Mesothelial cell of epicardium (in vitro differentiated cells): Measurements from ENCODE around the gene GGACT. TPM values are rescaled to one million over a fixed set of nuclear protein-coding genes. Genes with fewer than 3 reads are reported as not detected.

ENCODE experiments used
- DNase-seq, 2 experiments: peaks; one replicate each; pipeline ENCODE4 v3.0.0; 2021; ENCODE audit warnings: low spot score in 2 of 2; ENCODE audit not compliant: unreplicated experiment in 2 of 2
- H3K27ac Mint-ChIP-seq: 2 replicates; pipeline ENCODE4 v1.8.0; 2021; ENCODE audit warnings: mixed read lengths
- H3K27me3 Mint-ChIP-seq: 2 replicates; pipeline ENCODE4 v1.8.0; 2021; ENCODE audit warnings: low read depth, mixed read lengths
- H3K36me3 Mint-ChIP-seq: 2 replicates; pipeline ENCODE4 v1.8.0; 2021; ENCODE audit warnings: mixed read lengths
- H3K4me1 Mint-ChIP-seq: 2 replicates; pipeline ENCODE4 v1.8.0; 2021; ENCODE audit warnings: mixed read lengths
- H3K4me3 Mint-ChIP-seq: 2 replicates; pipeline ENCODE4 v1.8.0; 2021; ENCODE audit warnings: mild to moderate bottlenecking, moderate library complexity, mixed read lengths
- H3K9me3 Mint-ChIP-seq: 2 replicates; pipeline ENCODE4 v1.8.0; 2021; ENCODE audit warnings: mixed read lengths
- CTCF ChIP-seq: fragments of 200-600 bp; sonication (generic); IDR thresholded peaks from one replicate; pipeline ENCODE4 v1.5.0; 2021; ENCODE audit warnings: antibody characterized with exemption; ENCODE audit not compliant: unreplicated experiment
- total RNA-seq: library from RNA; stranded (reverse); gene quantifications from 3 replicates; pipeline ENCODE4 v1.2.1, GENCODE V29; 2021

Gene GGACT
- total RNA-seq, 1 donor from 2014 or later = 6.6 TPM

- Mint-ChIP-seq H3K27ac (no peak overlapping the region), H3K4me1 (peaks cover 8% of the 10 kb centered on the region), H3K36me3 (peaks cover 5% of the 10 kb centered on the region), H3K4me3 (no peak overlapping the region), H3K27me3 (no peaks in the 10 kb centered on the region), H3K9me3 (no peaks in the 10 kb centered on the region)
- no peak for DNase-seq
- TF ChIP-seq CTCF = no peak
These were observed 11.9 kb upstream of the GGACT start for GRCh38 chr13:100600461-100600860.

GRCh38 chr13:100597253-100597652 is 8.7 kb upstream of the GGACT start:
- DNase-seq = no peak
- no peaks in the 10 kb centered on the region for H3K4me1 Mint-ChIP-seq

GRCh38 chr13:100596516-100596915 is 7.9 kb upstream of the GGACT start:
- no peak overlapping the region for H3K27ac Mint-ChIP-seq
- no peak for DNase-seq
- H3K36me3 Mint-ChIP-seq = no peaks in the 10 kb centered on the region
- H3K4me1 Mint-ChIP-seq = no peaks in the 10 kb centered on the region
- H3K27me3 Mint-ChIP-seq = no peaks in the 10 kb centered on the region
- H3K4me3 Mint-ChIP-seq = no peak overlapping the region
- no peaks in the 10 kb centered on the region for H3K9me3 Mint-ChIP-seq
- no peak for TF ChIP-seq CTCF

More at GRCh38 chr13:100597253-100597652, 8.7 kb upstream of the GGACT start:
- Mint-ChIP-seq H3K36me3 (no peaks in the 10 kb centered on the region), H3K4me3 (no peak overlapping the region), H3K9me3 (no peaks in the 10 kb centered on the region), H3K27me3 (no peaks in the 10 kb centered on the region), H3K27ac (no peak overlapping the region)
- no peak for TF ChIP-seq CTCF

- no peak for TF ChIP-seq CTCF
- DNase-seq = no peak
- no peaks in the 10 kb centered on the region for H3K4me1 Mint-ChIP-seq
- no peaks in the 10 kb centered on the region for H3K36me3 Mint-ChIP-seq
- no peaks in the 10 kb centered on the region for H3K27me3 Mint-ChIP-seq
- H3K9me3 Mint-ChIP-seq = no peaks in the 10 kb centered on the region
- no peak overlapping the region for H3K4me3 Mint-ChIP-seq
- no peak overlapping the region for H3K27ac Mint-ChIP-seq
These were observed 6.1 kb upstream of the GGACT start for GRCh38 chr13:100594731-100595130.

- Mint-ChIP-seq H3K27ac (no peak overlapping the region), H3K36me3 (no peaks in the 10 kb centered on the region), H3K4me3 (no peak overlapping the region), H3K9me3 (no peaks in the 10 kb centered on the region), H3K27me3 (no peaks in the 10 kb centered on the region), H3K4me1 (no peaks in the 10 kb centered on the region)
- no peak for DNase-seq
- TF ChIP-seq CTCF = no peak
These were observed 5.7 kb upstream of the GGACT start for GRCh38 chr13:100594255-100594654.

GRCh38 chr13:100589178-100589725 is 663 bp upstream of the GGACT start:
- Mint-ChIP-seq H3K27ac (no peak overlapping the region), H3K27me3 (no peaks in the 10 kb centered on the region), H3K36me3 (no peaks in the 10 kb centered on the region), H3K4me3 (peak overlapping the region; percentile 70), H3K9me3 (peaks cover 1% of the 10 kb centered on the region), H3K4me1 (peaks cover 4% of the 10 kb centered on the region)
- no peak for DNase-seq
- TF ChIP-seq CTCF = no peak
